GM18909 (cell line): ENCODE data around the gene SLC18A2.
"Not testable (repeated sequence)": the region's sequence is repeated elsewhere in the genome, so short reads cannot be mapped to it uniquely, and the experiment has no call there.

ENCODE experiments used
- ATAC-seq: cut with Tn5 transposase; IDR thresholded peaks from one replicate; pipeline ENCODE4 v1.9.1; 2021; ENCODE audit warnings: mild to moderate bottlenecking; ENCODE audit not compliant: unreplicated experiment, poor library complexity

Gene SLC18A2

DNA sequence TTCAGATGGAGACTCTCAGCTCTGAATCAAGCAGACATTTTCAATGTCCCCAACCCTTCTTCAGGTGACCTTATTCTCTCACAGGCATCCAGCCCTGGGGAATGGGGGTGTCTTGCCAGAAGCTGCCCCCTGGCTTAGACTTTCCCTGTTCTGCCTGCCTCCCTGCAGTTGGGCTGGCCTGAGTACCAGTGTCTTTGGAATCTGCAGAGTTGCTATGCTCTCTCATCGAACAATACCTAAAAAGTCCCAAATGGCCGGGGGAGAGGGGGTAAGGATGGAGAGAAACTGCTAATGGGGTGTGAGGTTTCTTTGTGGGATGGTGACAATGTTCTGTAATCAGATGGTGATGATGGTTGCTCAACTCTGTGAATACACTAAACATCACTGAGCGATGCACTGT is 20.6 kb downstream of the SLC18A2 start:
- no peak for ATAC-seq

- ATAC-seq: no peak
Measured at GRCh38 chr10:117262291-117262902, 21.5 kb downstream of the SLC18A2 start.

DNA sequence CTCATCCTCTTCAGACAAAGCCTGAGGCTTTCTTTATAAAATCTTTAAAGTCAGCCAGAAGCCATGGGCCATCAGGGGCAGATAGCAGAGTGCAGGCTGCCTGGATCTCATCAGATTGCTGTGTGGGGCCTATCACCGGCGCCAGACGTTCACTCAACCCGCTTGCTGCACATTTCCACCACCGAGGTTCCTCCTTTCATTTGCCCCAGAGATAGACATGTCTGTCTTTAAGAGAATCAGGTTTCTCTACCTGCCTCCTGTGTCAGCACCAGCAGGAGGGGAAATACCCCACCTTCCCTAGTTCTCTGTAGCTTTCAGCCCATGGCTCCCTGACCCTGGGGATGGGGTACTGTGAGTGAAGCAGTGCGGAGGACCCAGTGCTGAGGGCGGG is 22.0 kb downstream of the SLC18A2 start:
- no peak for ATAC-seq

DNA sequence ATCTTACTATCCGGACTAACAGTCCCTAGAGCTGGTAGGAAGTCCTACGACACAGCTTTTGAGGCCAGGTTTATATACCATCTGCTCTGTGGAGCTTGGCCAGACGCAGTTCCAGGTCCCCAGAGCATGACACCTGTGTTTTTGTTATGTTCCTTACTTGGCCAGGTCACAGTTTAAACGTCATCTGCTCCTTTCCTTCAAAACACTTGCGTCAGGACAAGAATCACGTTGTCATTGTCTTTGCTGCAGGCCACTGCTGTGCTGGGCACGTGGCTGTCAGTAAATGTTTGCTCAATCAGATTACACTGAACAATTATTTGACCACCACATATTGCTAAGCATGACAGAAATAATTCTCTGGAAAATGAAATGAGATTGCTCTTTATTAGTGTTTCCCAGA is 23.9 kb downstream of the SLC18A2 start:
- no peak for ATAC-seq

- no peak for ATAC-seq
Measured at GRCh38 chr10:117266400-117266799, 25.5 kb downstream of the SLC18A2 start.

GRCh38 chr10:117266812-117267211 is 25.9 kb downstream of the SLC18A2 start:
- no peak for ATAC-seq

GRCh38 chr10:117268258-117268657 is 27.3 kb downstream of the SLC18A2 start:
- no peak for ATAC-seq

DNA sequence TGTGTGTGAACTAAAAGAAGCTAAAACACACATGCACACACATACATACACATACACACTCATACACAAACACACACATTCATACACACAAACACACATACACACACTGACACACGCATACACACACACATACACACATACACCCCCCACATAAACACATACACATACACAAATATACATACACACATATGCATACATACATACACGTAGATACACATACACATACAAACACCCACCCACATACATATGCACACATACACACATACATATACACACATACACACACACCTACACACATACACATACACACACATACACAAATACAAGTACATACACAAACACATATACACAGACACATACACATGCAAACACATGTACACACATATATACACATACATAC is 28.0 kb downstream of the SLC18A2 start:
- no peak for ATAC-seq

DNA sequence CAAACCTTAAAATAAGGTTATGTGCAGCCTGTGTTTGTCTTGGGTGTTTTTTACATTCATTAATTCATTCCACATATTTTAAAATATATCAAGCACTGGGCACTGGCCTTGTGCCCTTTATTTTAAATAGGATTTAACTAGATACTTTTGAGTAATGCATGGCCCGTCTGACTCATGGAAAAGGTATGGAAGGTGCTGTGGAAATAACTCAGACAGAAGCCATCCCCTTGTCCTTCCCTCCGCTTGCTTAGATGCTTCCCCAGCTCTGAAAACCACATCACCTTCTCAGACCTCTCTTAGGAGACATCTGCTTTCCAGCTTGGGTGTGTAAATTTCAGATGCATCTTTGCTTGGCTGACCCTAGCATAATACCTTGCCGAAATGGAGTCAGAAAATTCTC is 30.5 kb downstream of the SLC18A2 start:
- no peak for ATAC-seq

GRCh38 chr10:117272195-117273076 is 31.5 kb downstream of the SLC18A2 start:
- ATAC-seq: no peak

DNA sequence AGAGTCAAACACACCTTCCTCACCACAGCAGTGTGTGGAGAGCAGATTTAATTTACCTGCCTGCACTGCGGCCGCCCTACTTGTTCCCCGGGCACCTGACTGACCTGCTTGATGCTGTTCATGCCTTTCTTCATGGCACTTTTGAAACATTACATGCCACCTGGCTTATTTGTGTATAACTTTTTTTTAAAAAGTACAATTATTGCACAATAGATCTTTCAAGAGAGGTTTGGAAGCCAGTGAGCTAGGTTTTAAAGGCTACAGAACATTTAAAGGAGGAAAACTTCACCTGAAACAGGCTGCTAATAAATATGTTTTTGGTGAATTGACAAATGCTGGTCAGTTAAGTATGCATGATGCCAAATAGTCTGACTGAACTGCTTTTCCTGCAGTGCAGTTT is 33.1 kb downstream of the SLC18A2 start:
- ATAC-seq: no peak

DNA sequence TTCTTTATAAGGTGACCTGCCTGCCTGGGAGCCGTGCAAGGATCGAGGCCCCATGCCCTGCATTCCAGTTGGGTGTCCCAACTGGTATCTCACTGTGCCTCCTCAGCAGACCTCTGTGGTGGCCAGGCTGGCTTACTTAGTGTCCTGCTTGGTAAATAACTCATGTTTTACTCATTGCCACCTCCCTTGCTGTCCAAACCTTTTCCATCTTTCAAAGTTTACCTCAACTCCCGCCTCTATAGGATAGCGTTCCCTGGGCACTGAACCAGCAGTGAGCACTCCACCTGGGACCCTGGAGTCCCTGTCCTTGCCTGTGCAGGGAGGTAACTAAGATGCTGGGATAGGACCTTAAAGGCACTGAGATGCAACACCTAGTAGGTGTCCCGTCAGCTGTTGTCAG is 33.6 kb downstream of the SLC18A2 start:
- no peak for ATAC-seq

- no peak for ATAC-seq
Measured at GRCh38 chr10:117275121-117275520, 34.2 kb downstream of the SLC18A2 start.

GRCh38 chr10:117277675-117278074 is 36.8 kb downstream of the SLC18A2 start:
- no peak for ATAC-seq

DNA sequence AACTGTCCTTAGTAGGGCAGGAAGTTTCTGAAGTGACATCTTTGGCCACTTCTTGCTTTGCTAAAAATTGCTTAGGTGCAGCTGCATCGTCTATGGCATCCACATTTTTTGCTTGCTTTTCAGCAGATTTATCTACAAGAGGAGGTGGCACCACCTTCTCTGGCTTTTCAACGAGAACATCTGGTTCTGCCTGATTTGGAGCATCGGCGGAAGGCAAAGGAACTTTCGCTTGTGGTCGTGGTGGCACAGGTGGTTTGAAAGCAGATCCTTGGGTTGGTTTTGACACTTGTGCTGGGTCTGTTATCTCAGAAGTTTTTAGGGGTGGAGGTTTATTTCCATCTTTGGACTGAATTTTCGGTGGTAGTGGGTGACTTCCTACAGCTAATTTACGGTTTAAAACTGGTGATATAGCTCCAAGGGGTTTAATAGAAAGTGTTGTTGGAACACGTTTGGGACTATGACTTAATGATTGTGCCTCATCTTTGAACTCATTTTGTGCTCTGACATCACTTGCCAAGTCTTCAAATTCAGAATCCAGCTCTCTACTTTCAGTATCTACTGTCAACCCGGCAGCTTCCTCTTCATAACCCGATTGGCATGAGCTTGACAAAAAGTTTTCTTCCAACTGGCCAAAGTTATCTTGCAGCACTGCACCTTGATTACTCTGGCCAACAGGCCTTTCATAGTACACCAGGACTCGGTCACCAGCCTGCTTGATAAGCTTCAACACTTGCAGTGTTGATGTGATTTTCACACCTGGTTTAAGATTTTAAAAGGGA is 44.0 kb downstream of the SLC18A2 start:
- ATAC-seq: no peak

DNA sequence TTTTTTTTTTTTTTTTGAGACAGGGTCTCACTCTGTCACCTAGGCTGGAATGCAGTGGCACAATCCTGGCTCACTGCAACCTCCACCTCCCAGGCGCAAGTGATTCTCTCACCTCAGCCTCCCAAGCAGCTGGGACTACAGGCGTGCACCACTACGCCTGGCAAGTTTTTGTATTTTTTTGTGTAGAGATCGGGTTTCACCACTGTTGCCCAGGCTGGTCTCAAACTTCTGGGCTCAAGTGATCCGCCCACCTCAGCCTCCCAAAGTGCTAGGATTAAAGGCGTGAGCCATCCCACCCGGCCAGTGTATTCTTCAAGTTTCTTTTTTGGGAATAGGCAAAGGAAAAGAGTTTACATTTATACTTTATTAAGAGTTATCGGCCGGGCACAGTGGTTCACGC is 50.0 kb downstream of the SLC18A2 start:
- ATAC-seq: not testable (repeated sequence)

DNA sequence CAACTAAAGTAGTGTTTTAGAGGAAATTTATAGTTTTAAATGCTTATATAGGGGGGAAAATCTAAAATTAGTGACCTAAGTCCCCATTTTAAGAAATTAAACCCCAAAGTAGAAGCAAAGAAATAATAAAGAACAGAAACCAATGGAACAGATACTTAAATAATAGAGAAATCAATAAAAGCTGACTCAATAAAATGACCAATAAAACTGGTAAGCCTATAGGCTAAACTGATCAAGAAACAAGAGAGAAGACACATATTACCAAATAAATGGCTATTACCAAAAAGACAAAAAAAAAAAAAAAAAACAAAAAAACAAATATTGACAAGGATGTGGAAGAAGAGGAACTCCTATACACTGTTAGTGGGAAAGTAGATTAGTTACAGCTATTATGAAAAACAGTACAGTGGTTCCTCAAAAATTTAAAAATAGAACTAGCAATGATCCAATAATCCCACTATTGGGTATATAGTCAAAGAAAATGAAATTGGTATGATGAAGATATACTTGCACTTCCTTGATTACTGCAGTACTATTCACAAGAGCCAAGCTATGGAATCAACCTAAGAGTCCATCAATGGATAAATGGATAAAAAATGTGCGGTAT is 53.2 kb downstream of the SLC18A2 start:
- ATAC-seq: no peak

DNA sequence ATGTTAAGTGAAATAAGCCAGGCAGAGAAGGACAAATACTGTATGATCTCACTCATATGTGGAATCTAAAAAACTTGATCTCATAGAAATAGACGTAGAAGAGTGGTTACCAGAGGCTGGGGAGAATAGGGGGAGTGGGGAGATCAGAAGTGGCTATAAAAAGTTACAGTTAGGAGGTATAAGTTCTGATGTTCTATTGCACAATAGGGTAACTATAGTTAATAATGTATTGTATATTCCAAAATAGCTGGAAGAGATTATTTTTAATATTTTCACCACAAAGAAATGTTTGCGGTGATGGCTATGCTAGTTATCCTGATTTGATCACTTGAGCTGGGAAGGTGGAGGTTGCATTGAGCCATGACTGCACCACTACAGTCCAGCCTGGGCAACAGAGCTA is 53.8 kb downstream of the SLC18A2 start:
- ATAC-seq: no peak

- no peak for ATAC-seq
Measured at GRCh38 chr10:117298219-117298618, 57.3 kb downstream of the SLC18A2 start.

- ATAC-seq: no peak
Measured at GRCh38 chr10:117299435-117299834, 58.5 kb downstream of the SLC18A2 start.

DNA sequence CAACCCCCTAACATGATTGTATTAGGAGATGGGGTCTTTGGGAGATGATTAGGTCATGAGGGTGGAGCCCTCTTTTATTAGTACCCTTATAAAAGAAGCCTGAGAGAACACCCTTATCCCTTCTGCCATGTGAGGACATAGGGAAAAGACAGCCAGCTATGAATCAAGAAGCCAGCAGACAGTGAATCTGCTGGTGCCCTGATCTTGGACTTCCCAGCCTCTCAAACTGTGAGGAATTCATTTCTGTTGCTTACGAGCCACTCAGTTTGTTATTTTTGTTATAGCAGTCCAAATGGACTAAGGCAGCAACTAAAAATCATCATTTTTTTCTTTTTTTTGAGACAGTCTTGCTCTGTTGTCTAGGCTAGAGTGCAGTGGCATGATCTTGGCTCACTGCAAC is 59.8 kb downstream of the SLC18A2 start:
- no peak for ATAC-seq
